WTC11 (cell line): ENCODE measurements around the gene TP53BP1.

ENCODE experiments used
- ATF6 ChIP-seq: sonication (generic); formaldehyde crosslinking; IDR thresholded peaks from 2 replicates; pipeline ENCODE4 v1.8.1; 2023; ENCODE audit warnings: mild to moderate bottlenecking, missing genetic modification reagents
- CREB1 ChIP-seq: sonication (generic); formaldehyde crosslinking; IDR thresholded peaks from 2 replicates; pipeline ENCODE4 v1.8.0; 2023; ENCODE audit warnings: mild to moderate bottlenecking, missing genetic modification reagents
- CTCF ChIP-seq: fragments of 200-600 bp; IDR thresholded peaks from 2 replicates; pipeline ENCODE4 v1.8.0; 2022; ENCODE audit warnings: antibody characterized with exemption
- E2F4 ChIP-seq: sonication (generic); formaldehyde crosslinking; IDR thresholded peaks from 2 replicates; pipeline ENCODE4 v1.8.1; 2022; ENCODE audit warnings: low read depth, mild to moderate bottlenecking, moderate library complexity, missing genetic modification reagents, borderline replicate concordance
- FOXK1 ChIP-seq: sonication (generic); formaldehyde crosslinking; IDR thresholded peaks from 2 replicates; pipeline ENCODE4 v1.8.0; 2022; ENCODE audit warnings: mild to moderate bottlenecking, moderate library complexity, missing genetic modification reagents
- KAT7 ChIP-seq: sonication (generic); formaldehyde crosslinking; IDR thresholded peaks from 2 replicates; pipeline ENCODE4 v1.8.1; 2023; ENCODE audit warnings: missing genetic modification reagents, mild to moderate bottlenecking, borderline replicate concordance
- NR2C2 ChIP-seq: sonication (generic); formaldehyde crosslinking; IDR thresholded peaks from 2 replicates; pipeline ENCODE4 v1.8.0; 2022; ENCODE audit warnings: mild to moderate bottlenecking, missing genetic modification reagents
- TEAD4 ChIP-seq: sonication (generic); formaldehyde crosslinking; IDR thresholded peaks from 2 replicates; pipeline ENCODE4 v1.8.0; 2022; ENCODE audit warnings: mild to moderate bottlenecking, missing genetic modification reagents
- TP53 ChIP-seq: sonication (generic); formaldehyde crosslinking; IDR thresholded peaks from 2 replicates; pipeline ENCODE4 v1.8.1; 2023; ENCODE audit warnings: mild to moderate bottlenecking, missing genetic modification reagents
- USF2 ChIP-seq: sonication (generic); formaldehyde crosslinking; IDR thresholded peaks from 2 replicates; pipeline ENCODE4 v1.8.1; 2023; ENCODE audit warnings: mild to moderate bottlenecking, missing genetic modification reagents, moderate library complexity
- ZBTB21 ChIP-seq: sonication (generic); formaldehyde crosslinking; IDR thresholded peaks from 2 replicates; pipeline ENCODE4 v1.8.1; 2023; ENCODE audit warnings: mild to moderate bottlenecking, missing genetic modification reagents, borderline replicate concordance
- ZNF121 ChIP-seq: sonication (generic); formaldehyde crosslinking; IDR thresholded peaks from 2 replicates; pipeline ENCODE4 v1.8.0; 2023; ENCODE audit warnings: missing genetic modification reagents
- ZNF138 ChIP-seq: sonication (generic); formaldehyde crosslinking; conservative IDR thresholded peaks from 2 replicates; pipeline ENCODE4 v1.8.1; 2022; ENCODE audit warnings: mild to moderate bottlenecking, moderate library complexity, missing genetic modification reagents
- ZNF416 ChIP-seq: fragments of 250-450 bp; sonication (Bioruptor Pico); IDR thresholded peaks from 2 replicates; pipeline ENCODE4 v1.9.0; 2021; ENCODE audit warnings: mild to moderate bottlenecking, inconsistent platforms

GRCh38 chr15:43520138-43520537 is 27.2 kb upstream of the TP53BP1 start:
- no peak for TF ChIP-seq USF2
- no peak for TF ChIP-seq E2F4
- no peak for TF ChIP-seq ATF6 (CRISPR knock-in tag)
- no peak for TF ChIP-seq TEAD4 (CRISPR knock-in tag)
- no peak for TF ChIP-seq ZBTB21 (CRISPR knock-in tag)
- no peak for TF ChIP-seq NR2C2
- TF ChIP-seq CTCF = no peak
- no peak for TF ChIP-seq ZNF138 (CRISPR knock-in tag)
- no peak for TF ChIP-seq TP53 (CRISPR knock-in tag)
- no peak for TF ChIP-seq FOXK1 (CRISPR knock-in tag)
- TF ChIP-seq KAT7 (CRISPR knock-in tag) = no peak
- no peak for TF ChIP-seq CREB1 (CRISPR knock-in tag)
- TF ChIP-seq ZNF121 (CRISPR knock-in tag) = no peak
- no peak for TF ChIP-seq ZNF416 (CRISPR knock-in tag)
